Thoracic aorta (tissue), 2 donors: ENCODE data around the gene ERCC5. TPM values are rescaled to one million over a fixed set of nuclear protein-coding genes. Genes with fewer than 3 reads are reported as not detected.

Experiments used
- ATAC-seq: fragments of 150-250 bp; one replicate; pipeline ENCODE4 v1.8.0; 2017; ENCODE audit warnings: low read depth; ENCODE audit not compliant: insufficient number of reproducible peaks, low FRiP score
- DNase-seq: peaks from one replicate; pipeline ENCODE4 v3.0.0-alpha.2; 2020; ENCODE audit warnings: low spot score
- H3K27ac ChIP-seq, 2 donors: fragments of 200-600 bp; sonication (generic); 1 replicate in 1 of 2; 2 replicates in 1 of 2; pipeline ENCODE4 v1.5.1; 2016; ENCODE audit warnings: mild to moderate bottlenecking in 2 of 2, moderate library complexity in 2 of 2
- H3K27me3 ChIP-seq: fragments of 200-600 bp; sonication (generic); replicated peaks from 2 replicates; pipeline ENCODE4 v1.6.0; 2016; ENCODE audit warnings: mild to moderate bottlenecking; ENCODE audit not compliant: insufficient read depth
- H3K36me3 ChIP-seq: fragments of 200-600 bp; sonication (generic); one replicate; pipeline ENCODE4 v1.5.1; 2016
- H3K4me1 ChIP-seq, 2 donors: fragments of 200-600 bp; sonication (generic); 1 replicate in 1 of 2; 2 replicates in 1 of 2; pipeline versions ENCODE4 v1.5.1 to v1.6.0; 2016; ENCODE audit warnings: low read depth in 2 of 2, mild to moderate bottlenecking in 1 of 2; ENCODE audit not compliant: control insufficient read depth in 1 of 2
- H3K4me3 ChIP-seq: fragments of 200-600 bp; sonication (generic); 2 replicates; pipeline ENCODE4 v1.5.1; 2016; ENCODE audit warnings: mild to moderate bottlenecking
- H3K9me3 ChIP-seq: fragments of 200-600 bp; sonication (generic); 2 replicates; pipeline ENCODE4 v1.5.1; 2016
- CTCF ChIP-seq: fragments of 200-600 bp; sonication (generic); IDR thresholded peaks from one replicate; pipeline ENCODE4 v1.5.1; 2019; ENCODE audit warnings: antibody characterized with exemption
- total RNA-seq, 2 donors: library from RNA; depleted of rRNA; stranded (reverse); fragments of >200 nt; gene quantifications; one replicate each; pipeline versions ENCODE4 v1.1.0 to v1.2.3, GENCODE V29; 2016

ERCC5 gene
- total RNA-seq, 2 donors from 2014 or later = 59.4 to 80.8 TPM

- no peaks in the 10 kb centered on the region for H3K4me1 ChIP-seq
- DNase-seq (no peak), ATAC-seq (no peak)
- no peak overlapping the region for H3K4me3 ChIP-seq
- H3K9me3 ChIP-seq = no peaks in the 10 kb centered on the region
- H3K36me3 ChIP-seq = peaks cover 16% of the 10 kb centered on the region
- TF ChIP-seq CTCF = no peak
- no peaks in the 10 kb centered on the region for H3K27me3 ChIP-seq
- H3K27ac ChIP-seq = peak overlapping the region in 1 of 2 donors; percentile 8
Measured at GRCh38 chr13:102839462-102839861, 6.4 kb upstream of the ERCC5 start.

GRCh38 chr13:102845289-102845629 is 573 bp upstream of the ERCC5 start:
- no peak for TF ChIP-seq CTCF
- Histone ChIP-seq H3K27ac (peak overlapping the region; percentile 85 to 92), H3K4me1 (peaks cover 7 to 18% of the 10 kb centered on the region in 2 donors), H3K9me3 (no peaks in the 10 kb centered on the region), H3K27me3 (no peaks in the 10 kb centered on the region), H3K4me3 (peak overlapping the region; percentile 75), H3K36me3 (no peaks in the 10 kb centered on the region)
- no peak for ATAC-seq
- no peak for DNase-seq

- H3K9me3 ChIP-seq = no peaks in the 10 kb centered on the region
- H3K4me1 ChIP-seq = peaks cover 7 to 18% of the 10 kb centered on the region in 2 donors
- peak overlapping the region; percentile 85 to 92 for H3K27ac ChIP-seq
- ATAC-seq (no peak), DNase-seq (no peak)
- H3K4me3 ChIP-seq = peak overlapping the region; percentile 75
- no peaks in the 10 kb centered on the region for H3K36me3 ChIP-seq
- no peak for TF ChIP-seq CTCF
- H3K27me3 ChIP-seq = no peaks in the 10 kb centered on the region
Measured at GRCh38 chr13:102846261-102847015, 606 bp downstream of the ERCC5 start.

- ATAC-seq (no peak), DNase-seq (no peak)
- Histone ChIP-seq H3K27ac (peak overlapping the region; percentile 85 to 92), H3K27me3 (no peaks in the 10 kb centered on the region), H3K4me1 (peaks cover 7 to 18% of the 10 kb centered on the region in 2 donors), H3K9me3 (no peaks in the 10 kb centered on the region), H3K36me3 (no peaks in the 10 kb centered on the region), H3K4me3 (peak overlapping the region; percentile 75)
- TF ChIP-seq CTCF = peak; percentile 43
Measured at GRCh38 chr13:102847272-102848234, 1.7 kb downstream of the ERCC5 start.

GRCh38 chr13:102848956-102849355 is 3.1 kb downstream of the ERCC5 start:
- no peak for ATAC-seq
- Histone ChIP-seq H3K36me3 (no peaks in the 10 kb centered on the region), H3K9me3 (no peaks in the 10 kb centered on the region)

More at GRCh38 chr13:102848956-102849355, 3.1 kb downstream of the ERCC5 start:
- peaks cover 7 to 18% of the 10 kb centered on the region in 2 donors for H3K4me1 ChIP-seq
- H3K27ac ChIP-seq = no peak overlapping the region
- H3K27me3 ChIP-seq = no peaks in the 10 kb centered on the region
- H3K4me3 ChIP-seq = no peak overlapping the region
- no peak for TF ChIP-seq CTCF
- no peak for DNase-seq
